Fibroblast of mammary gland (primary cell): Measurements from ENCODE around the gene TMCC2.

Source experiments
- DNase-seq: peaks from one replicate; pipeline ENCODE4 v3.0.0-alpha.2; 2010; ENCODE audit warnings: low read depth
- H3K4me3 ChIP-seq: 2 replicates; pipeline ENCODE4 v1.5.1; 2011; ENCODE audit warnings: low read depth, mild to moderate bottlenecking, low read length, moderate library complexity; ENCODE audit not compliant: control insufficient read depth
- CTCF ChIP-seq: conservative IDR thresholded peaks from 2 replicates; pipeline ENCODE4 v1.5.1; 2011; ENCODE audit warnings: low read depth, low read length, inconsistent platforms; ENCODE audit not compliant: control insufficient read depth, insufficient read depth

The TMCC2 gene

DNA sequence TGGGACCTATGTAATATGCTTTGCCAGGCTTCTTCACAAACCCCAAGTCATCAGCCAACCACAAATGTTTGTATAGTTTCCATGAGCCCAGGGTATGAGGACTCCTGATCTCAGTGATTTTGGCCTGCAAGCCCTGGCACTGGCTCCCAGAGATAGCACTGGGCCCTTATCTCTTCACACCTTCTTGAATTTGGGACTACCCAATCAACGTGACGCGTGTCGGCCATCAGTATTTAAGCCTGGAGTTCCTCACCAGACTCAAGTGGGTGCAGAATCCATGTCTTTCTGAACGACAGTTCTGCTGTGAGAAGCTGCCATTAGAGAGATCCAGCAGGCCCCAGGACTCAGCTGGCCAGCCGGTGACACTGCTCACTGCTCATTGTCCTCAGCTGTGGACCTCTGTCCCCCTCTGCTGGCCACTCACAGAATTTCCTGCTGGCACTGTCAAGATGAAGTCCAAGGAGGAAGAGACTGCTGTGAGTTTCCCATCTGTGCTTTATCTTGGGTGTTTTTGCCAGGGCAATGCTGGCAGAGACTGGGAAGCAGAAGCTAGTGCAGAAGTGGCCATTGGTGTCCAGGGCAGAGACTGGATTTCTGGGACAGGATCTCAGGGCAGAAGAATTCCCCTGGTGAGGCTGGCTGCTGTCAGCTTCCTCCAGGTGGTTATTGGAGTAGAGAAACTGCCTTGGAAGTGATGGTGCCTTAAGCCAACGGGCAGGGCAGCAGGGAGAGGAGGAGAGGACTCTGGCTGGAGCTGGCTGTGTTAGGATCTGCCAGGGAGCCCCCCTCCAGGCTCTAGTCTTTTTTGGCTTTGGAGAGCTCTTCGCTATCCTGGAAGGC lies 28.4 kb downstream of the TMCC2 start:
- TF ChIP-seq CTCF = peak; percentile 98
- peak; percentile 78 for DNase-seq
- H3K4me3 ChIP-seq = no peak overlapping the region

DNA sequence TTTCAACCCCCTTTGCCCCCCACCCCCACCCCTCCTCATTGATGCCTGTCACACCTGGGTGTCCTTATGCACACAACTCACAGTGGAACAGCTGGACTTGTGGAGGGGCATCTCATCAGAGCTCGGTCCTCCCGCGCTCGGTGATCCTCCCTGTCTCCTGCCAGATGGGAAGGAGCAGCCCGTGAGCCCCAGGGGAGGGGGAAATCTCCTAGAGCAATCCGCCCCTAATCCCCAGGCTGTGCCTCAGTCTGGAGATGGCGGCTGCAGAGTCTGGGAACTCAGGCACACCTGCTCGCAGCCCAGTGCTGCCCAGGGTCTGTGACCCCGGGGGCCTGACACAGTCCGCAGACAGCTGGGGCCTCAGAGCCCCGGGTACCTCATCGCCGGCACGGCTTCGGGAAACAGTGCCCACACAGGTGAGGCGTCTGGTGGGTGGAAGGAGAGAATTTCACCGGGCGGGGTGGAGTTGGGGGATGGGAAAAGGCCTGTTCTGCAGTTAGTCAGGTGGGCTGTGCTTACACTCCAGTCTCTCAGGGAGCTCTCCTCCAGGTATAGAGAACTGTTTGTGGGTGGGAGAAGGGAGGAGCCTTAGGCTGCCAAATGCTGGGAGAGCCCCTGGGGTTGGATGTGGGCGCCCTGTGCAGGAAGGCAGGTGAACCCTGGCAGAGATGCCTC lies 29.3 kb downstream of the TMCC2 start:
- H3K4me3 ChIP-seq = no peak overlapping the region
- DNase-seq = no peak
- TF ChIP-seq CTCF = no peak

GRCh38 chr1:205257735-205258134 lies 30.0 kb downstream of the TMCC2 start:
- no peak for DNase-seq
- no peak for TF ChIP-seq CTCF
- no peak overlapping the region for H3K4me3 ChIP-seq

- no peak for TF ChIP-seq CTCF
- no peak for DNase-seq
- H3K4me3 ChIP-seq = no peak overlapping the region
These were observed 30.5 kb downstream of the TMCC2 start for GRCh38 chr1:205258261-205258691.

- DNase-seq = peak; percentile 51
- no peak for TF ChIP-seq CTCF
- H3K4me3 ChIP-seq = no peak overlapping the region
These were observed 31.0 kb downstream of the TMCC2 start for GRCh38 chr1:205258719-205259118.

GRCh38 chr1:205259324-205259832 lies 31.6 kb downstream of the TMCC2 start:
- H3K4me3 ChIP-seq = no peak overlapping the region
- TF ChIP-seq CTCF = no peak
- DNase-seq = peak; percentile 22
